Keratinocyte (primary cell): ENCODE data around the gene ANTKMT.

Source experiments
- EZH2 ChIP-seq: IDR thresholded peaks from one replicate; pipeline ENCODE4 v1.6.1; 2012; ENCODE audit warnings: inconsistent platforms, mild to moderate bottlenecking, low read length, moderate library complexity
- TF ChIP-seq, protein P1 (sequence below), 3 experiments: IDR thresholded peaks in 1 of 3; conservative IDR thresholded peaks in 1 of 3; optimal IDR thresholded peaks in 1 of 3; 2 replicates in 2 of 3; 3 replicates in 1 of 3; pipeline versions ENCODE3 to v1.5.1; 2011; ENCODE audit warnings: low read length in 3 of 3, mild to moderate bottlenecking in 3 of 3, moderate library complexity in 2 of 3, control low read depth in 1 of 3, inconsistent platforms in 1 of 3; ENCODE audit not compliant: insufficient read depth in 2 of 3; ENCODE audit errors: extremely low read depth in 1 of 3

DNA sequence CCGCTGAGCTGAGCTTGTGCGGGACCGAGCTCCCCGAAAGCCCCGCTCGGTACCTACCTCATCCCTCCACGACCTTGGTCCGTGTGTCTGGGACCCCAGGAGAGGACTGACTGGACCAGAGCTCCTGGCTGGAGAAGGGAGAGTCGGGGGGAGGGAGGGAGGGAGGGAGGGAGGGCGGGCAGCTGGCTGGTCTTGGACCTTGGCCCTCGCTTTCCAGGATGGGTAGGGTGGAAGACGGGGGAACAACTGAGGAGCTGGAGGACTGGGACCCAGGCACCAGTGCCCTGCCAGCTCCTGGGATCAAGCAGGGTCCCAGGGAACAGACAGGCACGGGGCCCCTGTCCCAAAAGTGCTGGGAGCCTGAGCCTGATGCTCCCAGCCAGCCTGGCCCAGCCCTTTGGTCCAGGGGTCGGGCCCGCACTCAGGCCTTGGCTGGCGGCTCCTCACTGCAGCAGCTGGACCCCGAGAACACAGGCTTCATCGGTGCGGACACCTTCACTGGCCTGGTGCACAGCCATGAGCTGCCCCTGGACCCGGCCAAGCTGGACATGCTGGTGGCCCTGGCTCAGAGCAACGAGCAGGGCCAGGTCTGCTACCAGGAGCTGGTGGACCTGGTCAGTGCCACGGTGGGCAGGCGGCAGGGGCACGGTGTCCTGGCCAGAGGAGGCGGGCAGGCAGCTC lies 44.9 kb upstream of the ANTKMT start:
- TF ChIP-seq, protein P1, sequence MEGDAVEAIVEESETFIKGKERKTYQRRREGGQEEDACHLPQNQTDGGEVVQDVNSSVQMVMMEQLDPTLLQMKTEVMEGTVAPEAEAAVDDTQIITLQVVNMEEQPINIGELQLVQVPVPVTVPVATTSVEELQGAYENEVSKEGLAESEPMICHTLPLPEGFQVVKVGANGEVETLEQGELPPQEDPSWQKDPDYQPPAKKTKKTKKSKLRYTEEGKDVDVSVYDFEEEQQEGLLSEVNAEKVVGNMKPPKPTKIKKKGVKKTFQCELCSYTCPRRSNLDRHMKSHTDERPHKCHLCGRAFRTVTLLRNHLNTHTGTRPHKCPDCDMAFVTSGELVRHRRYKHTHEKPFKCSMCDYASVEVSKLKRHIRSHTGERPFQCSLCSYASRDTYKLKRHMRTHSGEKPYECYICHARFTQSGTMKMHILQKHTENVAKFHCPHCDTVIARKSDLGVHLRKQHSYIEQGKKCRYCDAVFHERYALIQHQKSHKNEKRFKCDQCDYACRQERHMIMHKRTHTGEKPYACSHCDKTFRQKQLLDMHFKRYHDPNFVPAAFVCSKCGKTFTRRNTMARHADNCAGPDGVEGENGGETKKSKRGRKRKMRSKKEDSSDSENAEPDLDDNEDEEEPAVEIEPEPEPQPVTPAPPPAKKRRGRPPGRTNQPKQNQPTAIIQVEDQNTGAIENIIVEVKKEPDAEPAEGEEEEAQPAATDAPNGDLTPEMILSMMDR (optimal IDR thresholded peaks at IDR 0.05 in 1 of 3, IDR thresholded peaks at IDR 0.05 in 1 of 3, conservative IDR thresholded peaks at IDR 0.05 in 1 of 3; ENCODE audit: extremely low read depth in 1 of 3, insufficient read depth in 2 of 3, low read length in 3 of 3), result no peak
- TF ChIP-seq EZH2, result no peak
